D341Med (cell line): ENCODE measurements around the gene TCF21.

ENCODE experiments used
- DNase-seq: peaks from one replicate; pipeline ENCODE4 v3.0.0; 2012; ENCODE audit warnings: low spot score

The TCF21 gene

DNA sequence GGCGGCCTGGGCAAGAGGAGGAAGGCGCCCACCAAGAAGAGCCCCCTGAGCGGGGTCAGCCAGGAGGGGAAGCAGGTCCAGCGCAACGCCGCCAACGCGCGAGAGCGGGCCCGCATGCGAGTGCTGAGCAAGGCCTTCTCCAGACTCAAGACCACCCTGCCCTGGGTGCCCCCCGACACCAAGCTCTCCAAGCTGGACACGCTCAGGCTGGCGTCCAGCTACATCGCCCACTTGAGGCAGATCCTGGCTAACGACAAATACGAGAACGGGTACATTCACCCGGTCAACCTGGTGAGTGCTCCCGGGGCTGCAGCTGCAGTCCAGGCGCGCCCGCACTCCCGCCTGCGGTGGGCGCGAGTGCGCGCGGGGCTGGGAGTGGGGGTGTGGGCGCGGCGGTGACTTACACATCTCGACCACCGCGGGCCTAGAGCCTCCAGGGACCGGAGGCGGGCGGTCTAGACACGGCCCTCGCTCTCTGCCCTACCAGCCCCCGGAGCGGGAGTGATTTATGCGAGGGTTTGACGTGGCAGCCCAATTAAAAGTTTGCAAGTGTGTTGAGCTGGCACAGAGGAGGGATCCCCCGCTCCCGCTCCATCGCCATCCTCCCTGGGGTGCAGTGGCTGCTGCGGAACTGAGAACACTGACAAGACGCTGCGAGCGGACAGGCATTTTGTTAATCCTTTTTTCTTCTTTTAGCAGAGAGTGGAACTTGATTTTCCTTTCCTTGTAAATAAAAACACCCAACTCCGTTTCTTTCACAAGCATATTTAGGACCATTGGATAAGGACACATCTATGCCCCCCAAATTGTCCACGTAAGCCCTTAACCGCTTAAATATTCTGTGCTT is 867 bp downstream of the TCF21 start:
- peak; percentile 37 for DNase-seq

DNA sequence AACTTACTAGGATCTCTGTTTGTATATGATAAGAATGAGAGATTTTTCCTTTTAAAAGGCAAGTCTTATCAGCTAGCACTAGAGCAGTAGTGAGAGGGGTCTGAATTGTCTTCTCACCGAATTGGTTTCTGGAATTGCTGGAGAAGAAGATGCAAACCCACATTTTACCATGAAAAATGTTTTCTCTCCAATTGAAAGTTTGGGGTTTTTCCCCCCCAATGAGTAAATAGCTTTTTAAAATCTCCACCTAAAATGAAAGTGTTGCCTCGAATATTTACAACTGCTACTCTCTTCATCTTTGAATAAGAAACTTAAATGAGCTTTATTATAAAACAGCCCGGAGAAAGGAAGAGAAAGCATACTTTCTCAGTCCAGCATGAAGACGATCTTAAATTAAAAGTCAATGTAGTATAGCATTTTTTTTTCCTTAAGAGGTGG is 1.8 kb downstream of the TCF21 start:
- no peak for DNase-seq

DNA sequence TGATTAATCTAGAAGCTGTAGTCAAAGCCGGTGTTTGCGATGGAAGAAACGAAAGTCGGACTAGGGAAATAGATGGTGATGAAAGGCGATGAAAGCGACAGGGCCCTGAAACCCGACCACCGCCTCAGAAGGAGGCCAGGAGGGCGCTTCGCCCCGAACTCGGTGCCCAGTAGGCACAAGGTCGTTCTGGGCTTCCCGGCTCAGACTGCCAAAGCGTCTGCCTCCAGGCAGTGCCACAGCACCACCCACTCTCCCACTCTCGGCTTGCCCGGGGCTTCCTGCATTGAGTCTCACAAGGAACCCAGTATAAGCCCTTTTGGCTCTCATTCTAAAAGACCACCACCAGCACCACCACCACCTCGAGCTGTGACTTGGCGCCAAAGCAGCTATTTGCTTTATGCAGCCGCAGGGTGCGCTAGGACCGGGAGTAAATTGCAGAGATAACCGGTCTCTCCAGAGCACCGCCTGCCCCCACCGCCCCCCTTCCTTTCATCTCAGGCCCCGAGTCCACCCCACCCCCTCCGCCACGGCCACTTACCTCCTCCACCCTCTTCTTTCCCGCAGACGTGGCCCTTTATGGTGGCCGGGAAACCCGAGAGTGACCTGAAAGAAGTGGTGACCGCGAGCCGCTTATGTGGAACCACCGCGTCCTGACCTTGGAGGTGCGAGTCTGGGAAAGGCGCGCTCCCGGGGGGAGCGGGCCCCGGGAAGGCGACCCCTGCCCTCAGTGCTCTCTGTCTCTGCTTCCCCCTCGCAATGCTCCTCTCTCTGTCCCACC is 2.4 kb downstream of the TCF21 start:
- DNase-seq: peak; percentile 59

DNA sequence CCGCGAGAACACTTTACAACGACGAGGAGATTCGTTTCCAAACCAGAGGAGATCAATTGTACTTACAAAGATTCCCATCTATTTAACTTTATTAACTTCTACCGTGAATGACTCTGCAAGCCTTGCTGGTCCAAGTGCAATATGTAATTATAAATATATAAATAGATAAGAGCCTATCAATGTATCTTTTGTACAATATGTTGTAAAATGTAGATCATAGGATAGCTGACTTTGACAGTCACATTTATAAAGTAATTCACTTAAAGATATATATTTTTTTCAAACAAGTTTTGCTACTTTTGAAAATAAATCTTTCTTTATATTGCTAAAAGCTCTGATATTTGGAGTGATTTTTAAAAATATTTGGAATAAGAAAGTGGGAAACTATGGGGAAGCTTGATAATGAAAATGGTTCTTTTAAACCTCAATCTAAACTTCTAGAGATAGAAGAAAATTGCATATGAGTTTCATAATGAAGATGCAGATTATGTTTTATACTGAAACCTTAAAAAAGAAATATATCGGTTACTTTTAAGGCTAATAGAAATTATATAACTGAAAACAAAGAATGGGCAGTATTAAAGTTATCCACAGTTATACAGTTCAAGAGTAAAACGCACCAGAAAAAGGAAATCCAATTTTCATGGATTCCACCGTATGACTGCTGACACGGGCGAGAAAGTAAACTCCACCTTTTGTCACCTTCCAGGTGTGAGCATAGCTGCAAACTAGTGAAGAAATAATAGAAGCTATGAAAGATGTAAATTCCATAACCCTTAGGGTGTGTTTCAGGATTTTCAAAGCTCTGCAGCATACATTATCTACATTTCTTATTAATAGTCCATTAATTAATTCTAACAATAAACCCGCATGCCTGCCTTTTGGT is 3.3 kb downstream of the TCF21 start:
- DNase-seq: no peak

DNA sequence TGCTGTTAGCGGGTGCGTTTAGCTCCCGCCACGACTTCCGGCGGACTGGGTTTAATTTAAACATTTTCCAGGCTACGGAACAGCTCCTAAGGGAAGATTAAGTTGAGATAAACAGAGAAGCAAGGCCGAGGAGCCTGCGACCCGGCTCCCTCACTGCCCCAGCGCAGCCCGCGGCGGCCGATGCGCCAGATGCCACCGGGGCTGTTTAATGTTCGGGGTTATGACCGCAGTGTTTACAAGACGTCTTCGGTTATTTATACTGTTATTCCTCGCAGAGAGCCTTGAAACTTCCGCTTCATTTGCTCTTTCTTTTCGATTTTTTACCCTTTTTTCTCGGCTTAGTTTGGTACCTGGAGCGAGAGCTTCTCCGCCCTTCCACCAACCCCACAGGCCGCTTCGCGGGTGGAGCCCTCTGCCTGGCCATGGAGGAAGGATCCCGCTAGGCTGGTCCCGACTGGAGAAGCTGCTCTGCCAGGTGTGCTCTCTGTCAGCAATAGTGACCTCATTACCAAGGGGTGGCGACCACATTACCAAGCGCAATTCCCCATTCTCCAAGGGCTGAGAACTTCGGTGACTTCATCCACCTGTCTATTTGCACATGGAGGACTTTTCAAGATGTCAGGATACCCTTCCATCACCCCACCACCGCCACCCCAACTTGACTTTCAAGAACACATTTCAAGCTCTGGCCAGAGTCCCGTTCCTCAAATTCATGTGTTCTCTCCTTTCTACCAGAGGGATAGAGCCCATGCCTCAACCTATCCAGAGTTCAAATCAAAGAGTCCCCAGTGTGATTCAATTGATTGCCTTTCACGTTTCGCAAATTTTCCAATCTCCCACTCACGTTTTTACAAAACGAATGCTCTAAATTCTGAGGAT is 4.1 kb downstream of the TCF21 start:
- peak; percentile 51 for DNase-seq

DNA sequence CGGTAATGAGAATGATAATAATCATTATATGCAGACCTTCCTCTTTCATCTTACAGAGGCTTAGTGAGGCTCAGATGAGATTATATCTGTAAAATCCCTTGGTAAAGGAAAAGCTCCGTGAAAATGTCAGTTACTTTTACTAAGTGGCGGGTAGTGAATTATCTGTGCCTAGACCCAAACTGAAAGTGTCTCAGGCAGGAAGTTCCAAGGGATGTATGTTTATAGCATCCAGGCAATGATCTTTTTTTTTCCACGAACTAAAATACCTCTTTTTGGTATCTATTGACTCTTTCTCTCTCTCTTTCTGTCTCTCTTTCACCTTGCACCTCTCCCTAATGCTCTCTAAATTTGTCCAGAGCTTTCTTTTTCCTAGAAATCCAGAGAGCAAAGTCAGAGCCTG is 5.0 kb downstream of the TCF21 start:
- no peak for DNase-seq

DNA sequence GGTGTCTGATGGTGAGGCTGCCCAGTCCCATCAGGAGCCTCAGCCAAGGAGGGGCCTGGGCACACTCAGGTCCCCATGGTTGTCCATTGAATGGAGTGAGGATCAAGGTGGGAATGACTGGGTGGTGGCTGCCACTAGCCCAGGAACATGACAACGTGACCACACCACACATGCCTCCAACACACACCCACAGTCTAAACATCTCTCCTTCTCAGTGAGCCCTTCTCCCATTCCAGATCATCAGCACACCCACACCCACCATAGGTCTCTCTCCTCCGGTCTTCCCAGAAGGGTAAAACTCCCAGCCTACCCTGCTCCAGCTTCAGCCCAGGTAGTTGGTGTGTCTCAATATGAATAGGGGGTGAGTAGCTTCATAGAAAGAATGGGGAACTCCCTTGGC is 5.5 kb downstream of the TCF21 start:
- no peak for DNase-seq

DNA sequence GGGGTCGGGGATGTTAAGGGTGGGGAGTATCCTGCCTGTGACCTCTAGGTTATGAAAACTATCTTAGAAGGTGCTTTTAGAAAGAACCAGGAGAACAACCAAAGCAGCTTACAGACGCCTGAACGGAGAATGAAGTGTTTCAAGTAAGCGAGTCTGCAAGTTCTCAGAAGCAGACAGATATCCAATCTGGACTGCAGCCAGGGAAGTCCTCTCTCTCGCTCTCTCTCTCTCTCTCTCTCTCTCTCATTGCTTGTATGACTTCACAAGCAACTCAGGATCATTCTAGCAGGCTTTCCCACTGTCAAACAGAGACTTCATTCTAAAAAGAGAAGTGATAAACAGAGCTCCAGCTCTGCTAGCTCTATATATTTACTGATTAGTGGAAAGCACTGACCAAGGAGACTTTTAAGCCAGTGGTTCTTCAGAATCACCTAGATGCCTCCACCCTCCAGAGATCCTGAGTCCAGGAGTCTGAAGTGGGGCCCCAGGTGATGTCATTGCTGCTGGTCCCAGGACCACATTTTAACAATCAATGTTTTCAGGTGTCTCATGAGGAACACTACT is 6.0 kb downstream of the TCF21 start:
- no peak for DNase-seq

DNA sequence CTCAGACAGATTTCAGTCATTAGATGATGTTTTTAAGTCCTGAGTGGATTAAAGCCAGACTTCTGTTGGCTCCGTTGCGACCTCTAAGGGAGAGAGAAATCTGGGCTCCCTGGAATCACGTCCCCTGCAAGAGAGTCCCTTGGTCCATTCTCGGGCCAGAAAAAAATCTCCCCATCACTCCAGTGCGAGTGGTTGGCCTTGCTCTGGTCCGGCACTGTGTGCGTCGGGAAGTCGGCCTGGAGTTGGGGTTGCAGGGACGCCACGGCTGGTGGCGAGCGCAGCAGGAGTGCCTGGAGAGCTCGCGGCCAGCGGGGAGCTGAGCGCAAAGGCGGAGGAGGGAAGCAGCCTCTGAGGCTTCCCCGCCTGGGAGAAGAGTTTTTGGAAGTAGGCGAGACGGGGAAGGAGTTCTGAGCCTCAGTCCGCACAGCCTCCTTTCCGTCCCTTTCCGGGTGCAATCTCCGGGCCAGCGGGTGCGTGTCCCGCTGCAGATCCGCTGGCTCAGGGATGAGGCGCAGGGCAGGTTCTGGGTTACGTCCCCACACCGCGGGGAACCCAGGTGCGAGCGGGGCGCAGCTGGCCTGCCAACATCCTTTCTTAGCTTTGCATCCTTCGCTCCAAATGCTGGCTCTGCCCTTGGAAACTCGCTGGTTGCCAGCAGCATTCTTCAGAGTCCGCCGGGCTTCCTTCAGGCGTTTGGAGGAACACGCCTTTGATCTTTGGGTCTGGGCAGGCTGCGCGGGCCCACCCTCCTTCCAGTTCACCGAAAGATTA is 6.8 kb downstream of the TCF21 start:
- no peak for DNase-seq

DNA sequence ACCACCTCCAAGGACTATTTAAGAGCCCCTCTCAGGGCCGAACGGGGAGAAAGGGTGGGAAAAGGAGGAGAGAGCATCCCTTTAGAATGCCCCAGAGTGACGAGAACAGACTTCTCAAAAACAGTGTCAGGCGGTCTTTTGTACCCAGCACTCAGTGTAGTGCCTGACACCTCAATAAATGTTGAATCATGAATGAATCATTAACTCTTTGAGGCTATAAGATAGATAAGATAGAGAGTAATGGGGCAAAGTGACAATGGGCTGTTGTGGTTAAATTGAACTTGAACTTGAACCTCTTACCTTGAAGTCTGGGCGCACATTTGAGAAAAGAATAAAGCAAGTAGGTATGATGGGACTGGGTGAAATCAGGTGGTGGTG is 7.4 kb downstream of the TCF21 start:
- DNase-seq: no peak

DNA sequence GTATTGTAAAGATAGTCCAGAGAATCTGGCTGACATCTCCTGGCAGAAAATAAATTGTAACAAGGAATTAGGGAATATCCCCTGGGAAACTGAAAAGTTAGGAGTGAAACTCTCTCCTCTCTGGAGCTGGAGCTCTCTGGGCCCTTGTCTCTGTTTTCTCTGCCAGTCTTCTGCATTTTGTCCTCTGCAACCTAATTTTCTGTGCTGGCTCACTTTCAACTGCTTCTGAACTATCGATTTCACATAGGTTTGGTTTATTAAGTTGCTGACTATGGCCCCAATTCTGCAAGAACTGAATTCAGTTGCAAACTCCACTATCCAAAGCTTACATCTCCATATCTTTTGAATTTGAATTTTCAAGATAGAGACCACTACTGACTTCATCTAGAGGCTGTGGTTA is 9.3 kb downstream of the TCF21 start:
- DNase-seq: no peak

DNA sequence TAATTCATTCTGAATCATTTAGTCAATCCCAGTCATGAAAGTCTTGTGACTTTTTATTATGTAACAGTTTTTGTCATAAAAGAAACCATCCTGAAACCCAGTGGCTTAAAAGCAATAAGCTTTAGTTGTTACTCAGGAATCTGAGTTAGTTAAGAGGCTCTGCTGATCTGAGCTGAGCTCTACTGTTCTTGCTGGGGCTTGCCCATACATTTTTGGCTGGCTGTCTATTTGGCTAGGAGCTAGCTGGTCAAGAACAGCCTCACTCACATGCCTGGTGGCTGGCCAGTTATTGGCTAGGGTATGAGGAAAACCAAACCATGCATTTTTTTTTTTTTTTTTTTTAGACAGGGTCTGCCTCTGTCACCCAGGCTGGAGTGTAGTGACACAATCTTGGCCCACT is 10.6 kb downstream of the TCF21 start:
- DNase-seq: no peak

DNA sequence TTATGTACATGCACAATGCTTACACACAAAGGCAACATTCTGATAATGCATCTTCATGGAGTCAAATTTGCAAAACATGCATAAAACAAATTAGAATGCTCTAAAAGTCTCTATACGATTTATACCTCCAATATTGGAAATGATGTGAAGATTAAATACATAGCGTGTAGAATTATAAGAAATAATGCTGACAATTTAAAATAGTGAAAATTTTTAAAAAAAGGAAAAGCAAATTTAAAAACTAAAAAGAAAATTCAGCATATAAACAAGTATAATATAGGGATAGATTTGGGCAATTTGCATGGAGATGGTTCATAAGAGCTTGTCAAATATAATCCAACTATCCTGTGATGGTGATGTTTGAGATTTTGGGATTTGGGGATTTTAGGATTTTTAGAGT is 14.9 kb downstream of the TCF21 start:
- no peak for DNase-seq

DNA sequence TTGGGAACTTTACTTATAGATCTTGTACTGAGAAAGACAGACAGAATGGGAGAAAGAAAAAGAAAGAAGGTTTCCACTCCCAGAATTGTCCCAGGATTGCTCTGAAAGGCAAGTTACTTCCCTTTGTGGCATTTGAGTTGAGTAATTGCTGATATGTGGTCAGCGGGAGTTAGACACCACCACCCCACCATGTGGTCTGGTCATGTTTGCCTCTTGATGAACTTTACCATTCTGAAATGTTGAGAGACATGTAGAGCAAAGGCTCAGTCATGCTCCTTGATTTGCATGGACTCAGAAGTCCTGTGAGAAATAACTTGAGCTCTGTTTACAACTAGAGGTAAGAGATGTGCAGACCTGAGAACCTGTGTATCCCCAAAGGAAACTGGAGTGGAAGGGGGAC is 17.1 kb downstream of the TCF21 start:
- DNase-seq: no peak

DNA sequence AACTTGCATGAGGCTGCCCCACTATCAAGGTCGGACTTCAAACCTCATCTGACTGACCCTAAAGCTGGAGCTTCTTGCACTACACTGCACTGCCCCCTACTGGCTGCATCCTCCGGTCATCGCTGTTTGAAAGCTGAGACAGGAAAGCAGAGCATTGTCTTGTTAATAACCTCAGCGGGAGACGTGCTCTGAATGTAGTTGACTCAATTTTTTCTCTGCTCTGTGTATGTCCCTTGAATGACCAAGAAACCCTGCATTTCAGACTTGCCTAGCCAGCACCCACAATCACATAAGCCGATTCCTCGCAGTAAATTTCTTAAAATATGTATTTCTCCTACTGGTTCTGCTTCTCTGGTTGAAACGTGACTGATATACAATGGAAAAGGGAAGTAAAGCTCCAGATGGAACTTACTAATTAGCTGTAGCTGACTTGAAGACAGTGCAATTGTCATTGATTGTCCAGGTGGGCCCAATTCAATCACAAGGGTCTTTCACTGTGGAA is 27.8 kb downstream of the TCF21 start:
- peak; percentile 68 for DNase-seq

DNA sequence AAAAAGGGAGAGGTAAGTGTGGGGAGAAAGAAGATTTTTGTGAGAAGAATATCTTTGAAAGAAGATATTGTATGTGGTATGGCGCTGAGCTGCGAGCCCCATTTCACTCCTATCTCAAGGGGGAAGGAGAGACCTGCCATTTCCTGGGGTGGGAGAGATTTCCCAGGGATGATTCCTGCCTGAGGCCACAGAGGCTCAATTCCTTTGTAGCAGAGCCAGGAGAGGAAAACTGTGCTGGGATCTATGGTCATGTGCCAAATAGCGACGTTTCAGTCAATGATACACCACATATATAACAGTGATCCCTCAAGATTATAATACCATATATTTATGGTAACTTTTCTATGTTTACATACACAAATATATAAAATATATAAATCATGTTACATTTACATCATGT is 28.9 kb downstream of the TCF21 start:
- DNase-seq: no peak

DNA sequence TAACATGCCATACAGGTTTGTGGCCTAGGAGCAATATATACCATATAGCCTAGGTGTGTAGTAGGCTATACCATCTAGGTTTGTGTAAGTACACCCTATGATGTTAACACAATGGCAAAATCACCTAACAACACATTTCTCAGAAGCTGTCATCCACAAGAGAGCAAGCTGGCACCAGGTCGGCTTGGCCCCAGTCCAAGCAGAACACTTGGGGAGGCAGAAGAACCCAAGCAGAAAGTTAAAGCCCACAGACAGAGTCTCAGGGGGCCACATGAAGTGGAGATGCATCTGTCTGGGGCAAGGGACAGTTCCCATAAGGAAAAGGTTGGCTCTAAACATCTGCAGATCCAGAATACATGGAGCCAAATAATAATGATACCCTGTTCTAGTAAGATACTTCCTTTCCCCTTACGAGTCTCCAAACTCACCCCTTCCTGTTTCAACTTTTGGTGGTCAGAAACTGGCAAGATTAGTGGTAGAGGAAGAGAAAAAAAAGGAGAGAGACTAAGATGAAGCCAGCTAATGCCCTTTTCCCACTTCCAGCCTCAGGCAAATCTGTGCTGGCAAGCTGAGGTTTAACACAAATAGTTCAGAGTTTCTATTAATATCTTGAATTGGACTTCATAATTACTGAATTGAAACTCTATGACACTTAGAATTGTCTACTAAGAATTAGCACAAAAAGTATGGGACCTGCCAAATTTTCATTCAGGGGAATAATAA is 29.5 kb downstream of the TCF21 start:
- no peak for DNase-seq

DNA sequence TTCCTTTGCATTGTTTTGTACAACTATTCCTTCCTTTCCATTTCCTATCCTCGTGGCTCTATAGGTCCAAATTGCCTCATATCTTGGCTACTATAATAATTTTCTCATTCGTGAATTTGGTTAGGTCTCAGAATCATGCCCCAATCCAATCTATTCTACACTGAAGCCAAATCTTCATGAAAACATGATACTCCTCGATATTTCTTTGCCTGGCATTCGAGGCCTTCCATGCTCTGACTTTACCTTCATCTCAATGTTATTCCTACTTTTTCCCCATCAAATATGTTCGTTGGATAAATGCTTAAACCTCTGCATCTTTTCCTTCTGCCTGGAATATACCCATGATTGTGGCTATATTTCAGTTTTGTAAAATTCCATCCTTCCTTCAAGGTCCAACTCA is 30.4 kb downstream of the TCF21 start:
- DNase-seq: no peak

DNA sequence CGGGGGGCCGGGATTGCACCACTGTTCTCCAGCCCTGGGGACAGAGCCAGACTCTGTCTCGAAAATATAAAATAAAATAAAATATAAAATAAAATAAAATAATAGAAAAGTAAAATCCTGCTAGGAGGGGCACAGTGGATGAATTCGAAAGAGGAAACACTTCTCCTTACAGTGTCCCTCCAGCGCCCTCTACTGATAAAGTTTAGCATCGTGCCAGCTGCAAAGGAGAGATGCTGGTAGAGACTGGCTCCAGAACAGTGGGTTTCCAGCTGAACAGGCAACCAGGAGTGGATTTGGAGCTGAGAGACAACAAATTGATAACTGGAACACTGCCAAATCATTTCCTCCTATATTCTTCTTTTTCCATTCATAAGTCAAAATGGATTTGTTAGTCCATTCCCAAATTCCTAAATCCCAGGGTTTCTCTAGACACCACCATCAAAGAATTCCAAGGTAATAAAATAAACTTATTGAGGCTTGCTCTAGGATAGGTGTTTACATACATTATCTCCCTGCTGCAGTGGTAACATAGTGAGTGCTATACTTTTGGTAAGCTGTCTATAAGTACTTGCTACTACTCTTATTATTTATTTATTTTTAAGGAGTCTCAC is 32.4 kb downstream of the TCF21 start:
- peak; percentile 74 for DNase-seq
